GM12864 (cell line): Measurements from ENCODE around the gene ZNF599.

ENCODE experiments used
- DNase-seq: peaks from one replicate; pipeline ENCODE4 v3.0.0-alpha.2; 2011; ENCODE audit warnings: low read depth
- H3K4me3 ChIP-seq: 2 replicates; pipeline ENCODE4 v1.5.1; 2011; ENCODE audit warnings: mild to moderate bottlenecking, low read depth, low read length, control low read depth
- CTCF ChIP-seq: IDR thresholded peaks from 2 replicates; pipeline ENCODE4 v1.5.1; 2011; ENCODE audit warnings: low read depth, mild to moderate bottlenecking, moderate library complexity, low read length, control low read depth, inconsistent platforms; ENCODE audit errors: missing control alignments

ZNF599 gene

GRCh38 chr19:34731019-34731829 is 41.8 kb downstream of the ZNF599 start:
- no peak for DNase-seq
- no peak for TF ChIP-seq CTCF
- H3K4me3 ChIP-seq: no peak overlapping the region

GRCh38 chr19:34725400-34725799 is 47.6 kb downstream of the ZNF599 start:
- no peak for DNase-seq
- no peak overlapping the region for H3K4me3 ChIP-seq
- no peak for TF ChIP-seq CTCF

GRCh38 chr19:34722353-34722752 is 50.7 kb downstream of the ZNF599 start:
- no peak overlapping the region for H3K4me3 ChIP-seq
- TF ChIP-seq CTCF: no peak
- no peak for DNase-seq

GRCh38 chr19:34715357-34715756 is 57.7 kb downstream of the ZNF599 start:
- no peak for DNase-seq
- TF ChIP-seq CTCF: no peak
- H3K4me3 ChIP-seq: no peak overlapping the region

- no peak for DNase-seq
- no peak for TF ChIP-seq CTCF
- no peak overlapping the region for H3K4me3 ChIP-seq
Observed at GRCh38 chr19:34713262-34713637, 59.8 kb downstream of the ZNF599 start.

- no peak overlapping the region for H3K4me3 ChIP-seq
- DNase-seq: peak; percentile 29
- TF ChIP-seq CTCF: peak; percentile 54
Observed at GRCh38 chr19:34712395-34713261, 60.4 kb downstream of the ZNF599 start.
